GM19035 (cell line): ENCODE measurements around the gene TRAF7.
"Not testable (repeated sequence)": the region's sequence is repeated elsewhere in the genome, so short reads cannot be mapped to it uniquely, and the experiment has no call there.

Experiments used
- ATAC-seq: cut with Tn5 transposase; IDR thresholded peaks from one replicate; pipeline ENCODE4 v1.9.1; 2021; ENCODE audit not compliant: unreplicated experiment

The TRAF7 gene

GRCh38 chr16:2155091-2155950 lies at the start of gene TRAF7:
TSS of gene TRAF7 (plus strand) at chr16:2155782. CDS start at chr16:2163921, 8,139 bp downstream.
- ATAC-seq, result peak; percentile 82

GRCh38 chr16:2106211-2106610 lies 49.4 kb upstream of the TRAF7 start:
- ATAC-seq, result not testable (repeated sequence)

- not testable (repeated sequence) for ATAC-seq
Observed at GRCh38 chr16:2107121-2107790, 48.3 kb upstream of the TRAF7 start.

DNA sequence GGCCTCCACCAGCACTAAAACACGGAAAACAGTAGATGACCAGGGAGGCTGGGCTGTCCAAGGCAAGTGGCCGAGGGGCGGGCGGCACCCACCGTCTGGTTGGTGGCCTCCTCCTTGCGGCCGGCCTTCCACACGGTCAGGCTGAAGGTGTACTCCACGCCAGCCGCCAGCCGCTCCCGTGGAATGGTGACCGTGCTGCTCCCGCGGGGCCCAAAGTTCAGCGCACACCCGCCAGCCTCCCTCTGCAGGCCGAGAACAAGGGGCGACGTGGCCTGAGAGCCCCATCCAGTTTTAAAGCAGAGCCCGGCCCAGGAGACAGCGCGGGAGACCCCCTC lies 47.8 kb upstream of the TRAF7 start:
- ATAC-seq, result not testable (repeated sequence)

DNA sequence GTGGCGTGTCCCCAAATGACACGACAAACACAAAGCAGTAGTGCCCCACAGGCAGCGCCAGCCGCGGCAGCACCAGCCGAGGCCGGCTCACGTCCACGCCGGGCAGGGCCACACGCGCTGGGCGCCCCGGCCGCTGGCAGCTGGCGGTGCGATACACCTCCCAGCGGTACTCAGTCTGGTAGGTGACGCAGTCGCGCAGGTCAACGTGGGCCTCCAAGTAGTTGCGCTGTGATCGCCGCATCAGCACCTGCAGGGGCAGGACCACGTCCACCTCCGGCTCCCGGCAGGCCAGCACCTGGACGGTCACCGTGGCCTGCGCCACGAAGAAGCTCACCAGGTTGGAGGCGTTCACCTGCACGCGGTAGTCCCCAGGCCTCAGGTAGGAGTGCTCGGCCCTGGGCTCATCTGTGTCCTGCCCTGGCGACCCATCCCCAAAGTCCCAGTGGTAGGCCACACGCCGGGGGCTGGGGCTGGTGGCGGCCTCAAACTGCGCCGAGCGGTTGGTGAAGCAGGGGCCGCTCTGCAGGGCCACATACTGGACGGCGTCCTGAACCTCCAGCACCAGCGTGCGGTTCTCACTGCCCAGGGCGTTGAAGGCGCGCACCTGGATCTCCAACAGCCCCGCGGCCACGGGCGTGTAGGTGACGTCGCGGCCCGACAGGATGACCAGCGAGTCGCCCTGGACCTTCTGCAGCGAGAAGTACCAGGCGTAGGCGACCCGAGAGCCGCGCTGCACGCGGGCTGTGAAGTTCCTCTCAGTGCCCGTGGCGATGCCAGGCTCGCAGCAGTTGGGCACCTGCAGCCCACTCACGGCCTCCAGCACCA lies 46.9 kb upstream of the TRAF7 start:
- ATAC-seq, result not testable (repeated sequence)

- not testable (repeated sequence) for ATAC-seq
Observed at GRCh38 chr16:2109271-2109580, 46.4 kb upstream of the TRAF7 start.

GRCh38 chr16:2109872-2110271 lies 45.7 kb upstream of the TRAF7 start:
- ATAC-seq, result not testable (repeated sequence)

GRCh38 chr16:2110332-2111008 lies 45.1 kb upstream of the TRAF7 start:
- not testable (repeated sequence) for ATAC-seq

DNA sequence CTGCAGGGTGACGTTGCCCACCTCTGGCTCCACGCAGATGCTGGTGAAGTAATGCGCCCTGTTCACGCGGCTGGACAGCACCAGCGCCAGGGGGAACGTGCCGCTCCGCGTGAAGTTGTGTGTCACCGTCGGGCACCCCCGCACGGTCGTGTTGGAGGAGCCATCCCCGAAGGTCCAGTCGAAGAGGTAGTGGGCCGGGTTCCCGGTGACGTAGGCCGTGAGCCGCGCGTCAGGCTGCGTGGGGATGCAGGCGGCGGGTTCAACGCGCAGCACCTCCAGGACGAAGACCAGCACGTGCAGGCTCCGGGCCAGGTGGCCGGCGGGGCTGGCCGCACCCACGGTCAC lies 44.6 kb upstream of the TRAF7 start:
- not testable (repeated sequence) for ATAC-seq

DNA sequence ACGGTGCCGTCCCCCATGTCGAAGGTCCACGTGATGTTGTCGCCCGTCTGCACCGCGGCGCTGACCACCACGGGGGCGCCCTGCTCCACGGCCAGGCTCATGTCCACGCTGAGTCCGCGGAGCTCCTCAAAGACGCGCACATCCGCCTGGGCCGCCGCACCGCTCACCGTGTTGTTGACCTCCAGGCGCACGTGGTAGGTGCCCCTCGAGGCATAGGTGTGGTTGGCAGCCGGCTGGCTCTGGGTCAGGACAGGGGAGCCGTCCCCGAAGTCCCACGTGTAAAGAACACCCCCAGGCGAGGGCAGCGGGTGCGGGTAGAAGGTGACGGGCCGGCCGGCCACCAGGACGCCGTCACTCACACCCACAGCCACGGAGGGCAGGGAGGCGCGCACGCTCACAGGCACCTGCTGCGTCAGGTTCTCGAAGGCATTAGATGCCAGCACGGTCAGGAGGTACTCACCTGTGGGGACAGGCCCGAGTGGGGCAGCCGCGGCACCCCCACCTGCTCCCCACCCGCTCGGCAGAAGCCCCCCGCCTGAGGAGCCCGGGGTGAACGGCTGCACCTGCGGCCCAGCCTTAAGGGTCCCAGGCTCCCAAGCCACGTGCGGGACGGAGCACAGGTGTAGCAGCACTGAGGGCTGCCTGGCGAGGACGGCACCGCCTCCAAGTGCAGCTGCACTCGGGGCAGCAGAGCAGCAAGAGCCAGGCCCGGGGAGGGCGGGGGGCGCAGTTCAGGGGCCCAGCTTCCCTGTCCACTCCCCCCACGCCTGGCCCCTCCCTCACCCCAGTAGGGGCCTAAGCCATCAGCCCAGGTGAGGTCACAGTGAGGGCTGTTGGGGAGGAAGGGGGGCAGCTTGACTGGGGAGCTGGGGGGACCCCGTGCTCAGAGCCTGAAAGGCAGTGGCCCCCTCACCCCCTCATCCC lies 43.9 kb upstream of the TRAF7 start:
- not testable (repeated sequence) for ATAC-seq

GRCh38 chr16:2112539-2113106 lies 43.0 kb upstream of the TRAF7 start:
- not testable (repeated sequence) for ATAC-seq

DNA sequence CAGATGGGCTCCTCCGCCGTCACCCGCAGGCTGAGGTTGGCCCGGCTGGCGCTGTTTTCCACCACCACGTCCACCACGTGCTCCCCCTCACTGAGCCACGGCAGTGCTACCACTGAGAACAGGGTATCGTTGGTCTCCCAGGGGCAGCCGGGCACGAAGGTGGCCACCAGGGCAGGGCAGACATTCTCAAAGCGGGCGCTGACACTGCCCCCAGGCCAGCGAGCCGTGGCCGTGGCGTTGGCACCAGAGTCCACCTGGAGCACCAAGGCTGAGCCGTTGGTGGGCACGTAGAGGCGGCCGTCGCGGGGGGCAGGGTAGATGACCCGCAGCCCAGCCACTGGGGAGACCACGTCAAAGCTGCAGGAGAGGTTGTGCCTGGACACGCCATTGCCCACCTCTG lies 41.4 kb upstream of the TRAF7 start:
- ATAC-seq, result not testable (repeated sequence)

DNA sequence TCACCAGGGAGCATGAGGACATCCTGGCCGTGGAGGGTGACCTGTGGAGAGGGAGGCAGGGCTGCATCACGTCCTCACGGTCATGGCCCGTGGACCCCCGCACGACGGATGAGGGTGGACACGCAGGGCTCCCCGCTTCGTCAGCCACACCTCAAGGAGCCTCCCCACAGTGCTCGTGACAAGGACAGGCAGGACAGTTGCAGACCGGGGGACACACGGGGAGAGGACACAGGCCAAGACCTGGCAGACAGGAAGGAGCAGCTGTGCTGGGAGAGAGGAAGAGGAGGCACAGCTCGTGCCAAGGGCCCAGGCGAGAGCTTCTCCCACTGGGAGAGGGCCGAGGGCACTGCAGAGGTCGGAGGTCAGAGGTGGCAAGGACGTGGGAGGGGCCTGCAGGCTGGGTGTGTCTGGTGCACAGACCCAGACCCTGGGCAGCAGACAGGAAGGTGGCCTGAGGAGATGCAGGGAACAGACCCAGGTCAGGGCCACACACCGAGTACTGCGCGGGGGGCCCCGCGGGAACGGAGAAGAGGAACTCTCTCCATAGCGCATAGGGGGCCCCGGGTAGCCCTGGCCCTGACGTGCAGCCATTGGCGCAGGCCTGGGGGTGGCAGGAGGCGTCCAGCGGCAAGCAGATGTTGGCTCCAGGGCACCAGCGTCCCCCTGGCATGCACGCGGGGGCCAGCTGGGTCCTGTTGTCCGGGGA lies 40.5 kb upstream of the TRAF7 start:
- not testable (repeated sequence) for ATAC-seq

GRCh38 chr16:2115591-2115973 lies 40.0 kb upstream of the TRAF7 start:
- ATAC-seq, result no peak

DNA sequence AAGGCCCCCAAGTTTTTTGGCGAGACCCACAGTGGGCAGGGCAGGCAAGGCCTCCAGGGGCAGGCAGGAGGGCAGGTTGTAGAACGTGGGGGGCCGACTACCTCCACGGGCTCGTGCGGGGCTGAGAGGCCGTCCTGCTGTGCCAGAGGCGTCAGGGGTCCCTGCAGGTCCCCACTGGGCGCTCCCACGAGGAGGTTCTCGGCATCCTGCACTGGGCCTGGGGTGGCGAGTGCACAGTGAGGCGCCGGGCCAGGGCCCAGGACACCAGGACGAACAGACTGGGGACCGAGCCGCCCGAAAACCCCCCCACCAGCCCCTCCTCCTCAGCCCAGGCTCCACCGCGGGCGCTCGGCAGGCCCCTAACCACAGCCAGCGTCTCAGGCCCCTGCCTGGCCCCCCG lies 39.2 kb upstream of the TRAF7 start:
- not testable (repeated sequence) for ATAC-seq

DNA sequence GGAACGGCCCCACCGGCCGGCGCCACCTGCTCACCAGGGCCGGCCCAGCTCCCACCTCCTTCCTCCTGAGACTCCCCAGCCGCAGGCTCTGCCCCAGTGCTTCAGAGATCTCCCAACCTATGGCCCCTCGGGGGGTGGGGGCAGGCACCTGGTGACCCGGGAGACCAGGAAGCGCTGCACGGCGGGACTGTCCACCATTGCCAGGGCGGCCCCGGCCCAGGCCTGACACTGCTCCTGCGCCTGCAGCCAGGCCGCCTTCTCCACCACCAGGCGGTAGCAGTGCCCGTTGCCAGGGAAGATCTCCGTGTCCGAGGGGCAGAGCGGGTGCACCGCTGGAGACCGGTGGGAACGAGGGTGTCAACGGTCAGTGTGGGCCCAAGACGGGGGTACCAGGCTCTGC lies 38.2 kb upstream of the TRAF7 start:
- not testable (repeated sequence) for ATAC-seq

- not testable (repeated sequence) for ATAC-seq
Observed at GRCh38 chr16:2117960-2118722, 37.4 kb upstream of the TRAF7 start.

- not testable (repeated sequence) for ATAC-seq
Observed at GRCh38 chr16:2121325-2121724, 34.3 kb upstream of the TRAF7 start.
